Transverse colon (tissue), 3 donors: ENCODE measurements around the gene SLC16A12.

Experiments
- CTCF ChIP-seq, 5 experiments: fragments of 200-600 bp in 3 of 5; fragments of 450-650 bp in 2 of 5; sonication (generic) in 3 of 5; IDR thresholded peaks; 1 replicate in 2 of 5; 2 replicates in 3 of 5; pipeline ENCODE4 v1.5.1; 2016 to 2017; ENCODE audit warnings: antibody characterized with exemption in 5 of 5, inconsistent platforms in 3 of 5, mild to moderate bottlenecking in 2 of 5, moderate library complexity in 1 of 5
- EP300 ChIP-seq: sonication (generic); formaldehyde crosslinking; IDR thresholded peaks from one replicate; pipeline ENCODE4 v1.6.1; 2017; ENCODE audit warnings: antibody characterized with exemption, low read depth
- POLR2A ChIP-seq: fragments of 450-650 bp; IDR thresholded peaks from one replicate; pipeline ENCODE4 v1.6.1; 2016; ENCODE audit warnings: antibody characterized with exemption, mild to moderate bottlenecking, moderate library complexity

- TF ChIP-seq EP300 (no peak), POLR2A (no peak), CTCF (IDR thresholded peaks at IDR 0.05) (no peak)
These were observed 11.1 kb downstream of the SLC16A12 start for GRCh38 chr10:89524279-89524678.
